DND-41 (cell line): Measurements from ENCODE around the gene PGAM1.

Experiments
- ATAC-seq: fragments of 200-7000 bp; cut with Tn5 transposase; 3 replicates; pipeline ENCODE4 v1.9.1; 2021; ENCODE audit warnings: low read depth; ENCODE audit not compliant: insufficient read depth
- DNase-seq: peaks from one replicate; pipeline ENCODE4 v3.0.0-alpha.2; 2020
- H2AFZ ChIP-seq: 2 replicates; pipeline ENCODE4 v1.6.0; 2012; ENCODE audit warnings: low read depth, low read length
- H3K27ac ChIP-seq: 2 replicates; pipeline ENCODE4 v1.5.1; 2012; ENCODE audit warnings: low read length, inconsistent platforms
- H3K27me3 ChIP-seq: fragments of 200-600 bp; sonication (generic); 2 replicates; pipeline ENCODE4 v1.6.0; 2012; ENCODE audit warnings: low read length, mild to moderate bottlenecking, inconsistent platforms; ENCODE audit not compliant: insufficient read depth, poor library complexity
- H3K36me3 ChIP-seq: 2 replicates; pipeline ENCODE4 v1.5.1; 2012; ENCODE audit warnings: low read length, inconsistent platforms; ENCODE audit not compliant: insufficient read depth
- H3K4me1 ChIP-seq: 2 replicates; pipeline ENCODE4 v1.5.1; 2012; ENCODE audit warnings: mild to moderate bottlenecking, low read length; ENCODE audit not compliant: insufficient read depth
- H3K4me2 ChIP-seq: 2 replicates; pipeline ENCODE4 v1.6.0; 2012; ENCODE audit warnings: mild to moderate bottlenecking, moderate library complexity, low read length, inconsistent platforms; ENCODE audit not compliant: insufficient read depth
- H3K4me3 ChIP-seq, 2 experiments: fragments of 200-600 bp in 1 of 2; shearing (Covaris generic) in 1 of 2; 2 replicates each; pipeline ENCODE4 v1.5.1; 2012 to 2016; ENCODE audit warnings: inconsistent platforms in 2 of 2, low read length in 2 of 2, mild to moderate bottlenecking in 2 of 2, low read depth in 1 of 2, moderate library complexity in 1 of 2
- H3K79me2 ChIP-seq: 2 replicates; pipeline ENCODE4 v1.6.0; 2012; ENCODE audit warnings: low read length, inconsistent platforms; ENCODE audit not compliant: insufficient read depth
- H3K9ac ChIP-seq: 2 replicates; pipeline ENCODE4 v1.6.0; 2012; ENCODE audit warnings: low read depth, mild to moderate bottlenecking, inconsistent platforms, low read length, moderate library complexity
- H3K9me3 ChIP-seq: 2 replicates; pipeline ENCODE4 v1.5.1; 2012; ENCODE audit warnings: low read length, moderate library complexity, mild to moderate bottlenecking, inconsistent platforms; ENCODE audit not compliant: insufficient read depth, severe bottlenecking
- H4K20me1 ChIP-seq: 2 replicates; pipeline ENCODE4 v1.6.0; 2012; ENCODE audit warnings: low read length; ENCODE audit not compliant: insufficient read depth
- EZH2 ChIP-seq: IDR thresholded peaks from 3 replicates; pipeline ENCODE4 v1.6.1; 2012; ENCODE audit warnings: borderline replicate concordance, low read depth, mild to moderate bottlenecking, moderate library complexity, low read length, inconsistent platforms; ENCODE audit not compliant: severe bottlenecking
- TF ChIP-seq, protein P1 (sequence below): IDR thresholded peaks from 2 replicates; pipeline ENCODE4 v1.5.1; 2012; ENCODE audit warnings: borderline replicate concordance, low read length, moderate library complexity, mild to moderate bottlenecking; ENCODE audit not compliant: poor library complexity, severe bottlenecking; ENCODE audit errors: extremely low read depth

The PGAM1 gene

DNA sequence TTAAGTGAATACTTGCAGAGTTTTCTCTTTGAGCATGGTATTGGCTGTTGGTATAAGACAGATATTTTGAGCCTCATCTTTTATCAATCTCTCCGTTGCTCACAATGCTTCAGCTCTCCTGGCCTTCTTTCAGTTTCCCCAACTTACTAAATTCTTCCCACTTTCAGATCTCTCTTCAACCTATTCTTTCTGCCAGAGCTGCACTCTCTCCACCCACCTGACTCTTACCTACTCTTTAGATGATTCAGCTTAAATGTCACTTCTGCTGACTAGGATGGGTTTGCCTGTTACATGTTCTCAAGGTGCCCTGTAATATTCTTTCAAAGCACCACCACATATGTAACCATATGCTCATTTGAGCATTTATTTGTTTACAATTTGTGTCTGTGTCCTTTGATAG is 18.2 kb downstream of the PGAM1 start:
- Histone ChIP-seq H3K9ac (peak overlapping the region; percentile 81; the same call in 1 of the 2 replicates), H3K27ac (no peak overlapping the region), H3K4me3 (peak overlapping the region in 1 of 2 experiments; percentile 97; a peak in 2 of 4 replicates), H3K4me1 (peaks cover 31% of the 10 kb centered on the region), H3K79me2 (peaks cover 61% of the 10 kb centered on the region), H3K36me3 (peaks cover 32% of the 10 kb centered on the region), H2AFZ (no peak overlapping the region), H3K27me3 (no peaks in the 10 kb centered on the region), H3K9me3 (no peaks in the 10 kb centered on the region), H4K20me1 (0 out of 2 replicates have a peak, but pooled peaks cover 4% of the 10 kb centered on the region), H3K4me2 (peak overlapping the region; percentile 72)
- no peak for ATAC-seq
- TF ChIP-seq EZH2, result no peak
- TF ChIP-seq, protein P1, sequence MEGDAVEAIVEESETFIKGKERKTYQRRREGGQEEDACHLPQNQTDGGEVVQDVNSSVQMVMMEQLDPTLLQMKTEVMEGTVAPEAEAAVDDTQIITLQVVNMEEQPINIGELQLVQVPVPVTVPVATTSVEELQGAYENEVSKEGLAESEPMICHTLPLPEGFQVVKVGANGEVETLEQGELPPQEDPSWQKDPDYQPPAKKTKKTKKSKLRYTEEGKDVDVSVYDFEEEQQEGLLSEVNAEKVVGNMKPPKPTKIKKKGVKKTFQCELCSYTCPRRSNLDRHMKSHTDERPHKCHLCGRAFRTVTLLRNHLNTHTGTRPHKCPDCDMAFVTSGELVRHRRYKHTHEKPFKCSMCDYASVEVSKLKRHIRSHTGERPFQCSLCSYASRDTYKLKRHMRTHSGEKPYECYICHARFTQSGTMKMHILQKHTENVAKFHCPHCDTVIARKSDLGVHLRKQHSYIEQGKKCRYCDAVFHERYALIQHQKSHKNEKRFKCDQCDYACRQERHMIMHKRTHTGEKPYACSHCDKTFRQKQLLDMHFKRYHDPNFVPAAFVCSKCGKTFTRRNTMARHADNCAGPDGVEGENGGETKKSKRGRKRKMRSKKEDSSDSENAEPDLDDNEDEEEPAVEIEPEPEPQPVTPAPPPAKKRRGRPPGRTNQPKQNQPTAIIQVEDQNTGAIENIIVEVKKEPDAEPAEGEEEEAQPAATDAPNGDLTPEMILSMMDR, result no peak
- no peak for DNase-seq

DNA sequence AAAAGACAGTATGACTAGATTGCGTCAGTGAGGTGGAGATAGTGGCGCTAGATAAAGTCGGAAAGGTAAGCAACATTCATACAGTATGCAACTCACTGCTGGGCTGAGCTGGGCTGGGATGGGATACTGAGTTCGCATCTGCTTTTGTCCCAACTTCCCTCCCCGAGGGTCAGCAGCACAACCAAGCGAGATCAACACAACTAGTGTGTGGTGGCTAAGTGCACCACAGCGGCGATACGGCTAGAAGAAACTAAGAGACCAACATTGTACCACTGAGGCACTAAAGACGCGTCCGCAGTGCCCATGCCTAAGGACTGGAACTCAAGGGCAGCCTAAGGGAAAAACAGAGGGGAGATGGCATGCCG is 19.3 kb downstream of the PGAM1 start:
- Histone ChIP-seq H3K4me3 (peak overlapping the region; percentile 80 to 97), H3K9me3 (no peaks in the 10 kb centered on the region), H3K36me3 (peaks cover 25% of the 10 kb centered on the region), H3K79me2 (peaks cover 70% of the 10 kb centered on the region), H3K27me3 (no peaks in the 10 kb centered on the region), H2AFZ (peak overlapping the region; percentile 98), H4K20me1 (0 out of 2 replicates have a peak, but pooled peaks cover 4% of the 10 kb centered on the region), H3K4me2 (peak overlapping the region; percentile 72), H3K27ac (peak overlapping the region; percentile 78), H3K9ac (peak overlapping the region; percentile 81), H3K4me1 (peaks cover 31% of the 10 kb centered on the region)
- TF ChIP-seq, protein P1, result no peak
- no peak for TF ChIP-seq EZH2
- ATAC-seq (no peak; the same call in 1 of the 3 replicates), DNase-seq (no peak)

DNA sequence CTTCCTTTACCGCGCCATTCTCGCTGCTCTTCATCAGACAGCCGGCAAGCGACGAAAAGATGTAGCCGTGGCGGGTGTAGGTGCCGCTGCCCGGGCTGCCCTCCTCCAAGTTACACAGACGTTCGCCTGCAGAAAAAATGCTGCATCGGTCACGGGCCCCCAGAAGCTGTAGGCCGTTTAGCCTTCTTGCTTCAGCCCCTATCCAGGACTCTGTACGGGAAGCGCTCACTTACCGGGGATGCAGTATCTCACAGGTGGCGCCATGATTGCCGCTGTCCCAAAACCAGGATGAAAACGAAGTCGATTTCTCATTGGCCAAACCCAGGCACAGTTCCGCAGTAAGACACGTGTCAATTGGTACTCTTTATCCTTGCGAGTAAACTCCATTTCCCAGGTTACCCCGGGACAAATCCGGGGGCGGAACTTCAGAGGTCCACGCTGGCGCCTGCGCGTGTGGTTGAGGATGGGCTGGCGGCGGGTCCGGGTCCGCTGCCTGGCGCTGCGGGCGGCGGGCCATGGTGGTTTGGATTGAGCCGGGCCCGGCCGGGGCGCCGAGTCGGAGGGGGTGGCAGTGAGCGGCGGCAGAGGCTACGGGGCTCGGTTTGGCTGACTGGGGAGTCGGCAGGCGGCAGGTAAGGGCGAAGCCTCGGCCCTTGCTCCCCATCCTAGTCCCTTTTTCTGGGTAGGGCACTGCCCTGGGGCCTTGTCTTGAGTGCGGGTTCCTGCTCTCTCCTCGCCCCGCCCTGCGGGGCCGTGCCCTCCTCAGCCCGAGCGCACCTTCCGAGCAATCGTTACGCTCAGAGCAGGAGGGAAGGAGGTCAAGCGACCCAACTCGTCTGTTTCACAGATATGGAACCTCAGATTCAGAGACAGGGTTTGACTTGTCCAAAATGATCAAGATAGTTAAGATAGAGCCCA is 20.0 kb downstream of the PGAM1 start, which contains the start of the genes EXOSC1 and ZDHHC16:
Gene EXOSC1 (minus strand): TSS at position 285 of the 918 bp plus-strand sequence. CDS start 21 bp downstream, at position 264.
Gene ZDHHC16 (plus strand): TSS at position 454 of the 918 bp plus-strand sequence. CDS start 5,501 bp downstream, outside the sequence.
- Histone ChIP-seq H3K9ac (peak within 1 kb of the TSS; percentile 81), H3K27ac (peak within 1 kb of the TSS; percentile 78), H3K4me1 (peaks cover 31% of the 10 kb centered on the region), H2AFZ (peak within 1 kb of the TSS; percentile 98), H3K4me3 (peak within 1 kb of the TSS; percentile 80 to 97), H4K20me1 (peaks cover 4% of the 10 kb centered on the region; the same call in 1 of the 2 replicates), H3K27me3 (no peaks in the 10 kb centered on the region), H3K36me3 (peaks cover 18% of the 10 kb centered on the region), H3K9me3 (no peaks in the 10 kb centered on the region), H3K79me2 (peaks cover 76% of the 10 kb centered on the region), H3K4me2 (peak within 1 kb of the TSS; percentile 72)
- DNase-seq, result peak; percentile 93
- peak; percentile 97 for ATAC-seq
- TF ChIP-seq, protein P1, result peak; percentile 1
- TF ChIP-seq EZH2, result no peak
